ENCODE data around the gene TNFRSF4.

DNA sequence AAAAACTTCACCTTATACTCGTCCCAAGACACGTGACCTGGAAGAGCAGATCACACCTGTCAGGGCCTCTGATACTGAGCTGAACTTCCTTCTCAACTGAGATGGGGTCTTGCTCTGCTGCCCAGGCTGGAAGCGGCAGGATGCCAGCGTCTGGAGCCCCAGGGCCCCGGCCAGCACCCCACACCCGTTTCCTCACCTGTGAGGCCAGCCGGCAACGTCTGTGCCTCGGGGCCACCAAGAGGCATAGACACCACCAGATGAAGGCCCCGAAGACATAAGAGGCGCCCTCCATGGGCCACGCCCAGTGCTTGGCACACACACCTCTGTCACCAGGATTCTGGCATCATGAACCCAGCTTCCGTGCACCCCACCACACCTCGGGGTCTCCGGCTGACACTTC lies 9.4 kb upstream of the TNFRSF4 start:
- TF ChIP-seq, protein P1, sequence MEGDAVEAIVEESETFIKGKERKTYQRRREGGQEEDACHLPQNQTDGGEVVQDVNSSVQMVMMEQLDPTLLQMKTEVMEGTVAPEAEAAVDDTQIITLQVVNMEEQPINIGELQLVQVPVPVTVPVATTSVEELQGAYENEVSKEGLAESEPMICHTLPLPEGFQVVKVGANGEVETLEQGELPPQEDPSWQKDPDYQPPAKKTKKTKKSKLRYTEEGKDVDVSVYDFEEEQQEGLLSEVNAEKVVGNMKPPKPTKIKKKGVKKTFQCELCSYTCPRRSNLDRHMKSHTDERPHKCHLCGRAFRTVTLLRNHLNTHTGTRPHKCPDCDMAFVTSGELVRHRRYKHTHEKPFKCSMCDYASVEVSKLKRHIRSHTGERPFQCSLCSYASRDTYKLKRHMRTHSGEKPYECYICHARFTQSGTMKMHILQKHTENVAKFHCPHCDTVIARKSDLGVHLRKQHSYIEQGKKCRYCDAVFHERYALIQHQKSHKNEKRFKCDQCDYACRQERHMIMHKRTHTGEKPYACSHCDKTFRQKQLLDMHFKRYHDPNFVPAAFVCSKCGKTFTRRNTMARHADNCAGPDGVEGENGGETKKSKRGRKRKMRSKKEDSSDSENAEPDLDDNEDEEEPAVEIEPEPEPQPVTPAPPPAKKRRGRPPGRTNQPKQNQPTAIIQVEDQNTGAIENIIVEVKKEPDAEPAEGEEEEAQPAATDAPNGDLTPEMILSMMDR (IDR thresholded peaks at IDR 0.05), result no peak
- no peak for TF ChIP-seq ZFX (IDR thresholded peaks at IDR 0.05; ENCODE audit: borderline replicate concordance)

All from 22Rv1 (cell line).